H1 (cell line): ENCODE results near the gene NHSL2. TPM values are rescaled to one million over a fixed set of nuclear protein-coding genes. Genes with fewer than 3 reads are reported as not detected.

ENCODE experiments used
- ATF2 ChIP-seq: IDR thresholded peaks from 2 replicates; pipeline ENCODE4 v1.6.1; 2012; ENCODE audit warnings: low read length, inconsistent platforms
- ATF3 ChIP-seq: IDR thresholded peaks from 2 replicates; pipeline ENCODE4 v1.6.1; 2011; ENCODE audit warnings: low read depth, mild to moderate bottlenecking, low read length; ENCODE audit not compliant: insufficient read depth
- BRCA1 ChIP-seq: IDR thresholded peaks from 2 replicates; pipeline ENCODE4 v1.6.1; 2012; ENCODE audit warnings: low read depth, low read length, improper control_type of control experiment
- CHD7 ChIP-seq: fragments of 300-600 bp; sonication (generic); IDR thresholded peaks from 2 replicates; pipeline ENCODE4 v1.7.1; 2012; ENCODE audit warnings: low read length, moderate library complexity, mild to moderate bottlenecking, inconsistent platforms; ENCODE audit not compliant: insufficient replicate concordance
- EGR1 ChIP-seq: IDR thresholded peaks from 2 replicates; pipeline ENCODE4 v1.6.1; 2011; ENCODE audit warnings: low read depth, low read length, borderline replicate concordance
- KDM1A ChIP-seq: fragments of 200-600, 300-600 bp; sonication (generic); IDR thresholded peaks from 2 replicates; pipeline ENCODE4 v1.7.1; 2016; ENCODE audit warnings: mild to moderate bottlenecking, low read length, borderline replicate concordance
- SIRT6 ChIP-seq: IDR thresholded peaks from one replicate; pipeline ENCODE4 v1.7.1; 2012; ENCODE audit warnings: low read length, inconsistent platforms
- SIX5 ChIP-seq: IDR thresholded peaks from 2 replicates; pipeline ENCODE4 v1.6.1; 2011; ENCODE audit warnings: mild to moderate bottlenecking, low read depth, low read length
- SUZ12 ChIP-seq: fragments of 200-600 bp; sonication (generic); IDR thresholded peaks from 2 replicates; pipeline ENCODE4 v1.6.1; 2012; ENCODE audit warnings: mild to moderate bottlenecking, inconsistent platforms, low read length, moderate library complexity, mixed read lengths
- TBP ChIP-seq: IDR thresholded peaks from 2 replicates; pipeline ENCODE4 v1.6.1; 2011; ENCODE audit warnings: low read depth, low read length, improper control_type of control experiment
- polyA plus RNA-seq, 7 experiments: library from polyadenylated mRNA; depleted of rRNA in 3 of 7; stranded (reverse) in 5 of 7; unstranded in 2 of 7; fragments of >200 nt in 5 of 7; fragments of 200-250 nt in 2 of 7; gene quantifications; 1 replicate in 5 of 7; 2 replicates in 1 of 7; 4 replicates in 1 of 7; pipeline versions ENCODE4 v1.2.1 to v1.2.3, GENCODE V29; 2011 to 2013; ENCODE audit warnings: missing spikeins in 2 of 7, mixed read lengths in 2 of 7
- total RNA-seq: library from RNA; stranded (reverse); fragmentation: NEBNext Ultra II Directional; extraction: Animal tissue kit (Norgen Biotek cat#: 25700); gene quantifications from 2 replicates; pipeline ENCODE4 v1.2.1, GENCODE V29; 2021

The NHSL2 gene
- total and polyA plus RNA-seq, 2 of the 8 experiments (the other 6 are each of a cell fraction or from before 2014, with no cell fraction given), result 3.7 to 7.2 TPM

- no peak for TF ChIP-seq CHD7
- TF ChIP-seq ATF2, result no peak
- no peak for TF ChIP-seq TBP
- TF ChIP-seq EGR1, result no peak
- no peak for TF ChIP-seq SUZ12
- no peak for TF ChIP-seq ATF3
- no peak for TF ChIP-seq SIX5
- no peak for TF ChIP-seq SIRT6
- TF ChIP-seq BRCA1, result no peak
- TF ChIP-seq KDM1A, result no peak
These were observed 8.8 kb downstream of the NHSL2 start (continued) for GRCh38 chrX:71919431-71919830.
